GM21367 (cell line): ENCODE results near the gene C17orf114.

Experiments used
- ATAC-seq: cut with Tn5 transposase; IDR thresholded peaks from one replicate; pipeline ENCODE4 v1.9.1; 2021; ENCODE audit not compliant: unreplicated experiment

The C17orf114 gene

DNA sequence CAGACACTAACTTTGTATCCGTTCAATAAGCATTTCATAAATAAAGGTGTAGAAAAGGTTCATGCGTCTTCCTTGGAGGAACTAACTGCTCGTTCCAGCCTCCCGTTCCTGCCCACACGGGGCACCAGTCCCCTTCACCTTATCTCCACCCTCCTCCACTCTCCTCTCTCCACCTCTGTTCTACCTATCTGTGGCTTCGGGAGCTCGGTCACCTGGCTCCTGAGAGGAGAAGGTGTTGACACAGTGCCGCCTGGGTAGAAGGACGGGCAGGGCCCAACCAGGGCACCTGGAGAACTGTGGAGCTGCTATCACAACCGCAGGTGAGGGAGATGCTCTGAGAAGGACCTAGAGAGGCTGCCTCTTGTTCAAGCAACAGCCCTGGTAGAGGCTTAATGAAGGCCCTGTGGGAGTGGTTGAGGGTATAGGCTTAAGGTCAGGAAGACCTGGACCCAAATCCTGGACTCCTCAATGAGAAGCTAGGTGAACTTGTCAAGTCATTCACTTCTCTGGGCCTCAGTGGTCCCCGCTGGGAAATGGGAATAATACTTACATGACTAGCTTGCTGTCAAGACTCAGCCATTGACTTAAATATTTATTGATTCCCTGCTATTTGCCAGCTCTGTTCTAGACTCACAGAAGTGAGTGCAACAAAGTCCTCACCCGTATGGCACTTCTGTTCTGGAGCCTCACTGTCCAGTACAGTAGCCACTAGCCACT, 21.4 kb upstream of the C17orf114 start:
- ATAC-seq = no peak

- no peak for ATAC-seq
Measured at GRCh38 chr17:4822835-4823234, 20.7 kb upstream of the C17orf114 start.

DNA sequence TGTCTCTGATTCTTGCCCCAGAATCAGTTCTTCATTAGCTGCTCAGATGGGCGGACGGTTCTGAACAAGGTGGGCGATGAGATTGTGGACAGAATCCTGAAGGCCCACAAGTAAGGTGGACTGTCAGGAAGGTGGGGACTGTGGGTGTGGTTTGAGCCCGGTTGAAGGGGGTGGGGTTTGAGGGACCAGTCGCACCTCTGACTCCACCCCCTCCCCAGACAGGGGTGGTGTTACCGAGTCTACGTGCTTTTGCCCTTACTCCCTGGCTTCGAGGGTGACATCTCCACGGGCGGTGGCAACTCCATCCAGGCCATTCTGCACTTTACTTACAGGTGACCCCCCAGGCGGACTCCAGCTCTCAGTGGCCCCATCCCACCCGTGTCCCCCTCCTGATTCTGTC, 16.1 kb upstream of the C17orf114 start:
- ATAC-seq = no peak

GRCh38 chr17:4816826-4817225, 14.7 kb upstream of the C17orf114 start:
- ATAC-seq = no peak

GRCh38 chr17:4815043-4815675, 13.0 kb upstream of the C17orf114 start:
- ATAC-seq = no peak

DNA sequence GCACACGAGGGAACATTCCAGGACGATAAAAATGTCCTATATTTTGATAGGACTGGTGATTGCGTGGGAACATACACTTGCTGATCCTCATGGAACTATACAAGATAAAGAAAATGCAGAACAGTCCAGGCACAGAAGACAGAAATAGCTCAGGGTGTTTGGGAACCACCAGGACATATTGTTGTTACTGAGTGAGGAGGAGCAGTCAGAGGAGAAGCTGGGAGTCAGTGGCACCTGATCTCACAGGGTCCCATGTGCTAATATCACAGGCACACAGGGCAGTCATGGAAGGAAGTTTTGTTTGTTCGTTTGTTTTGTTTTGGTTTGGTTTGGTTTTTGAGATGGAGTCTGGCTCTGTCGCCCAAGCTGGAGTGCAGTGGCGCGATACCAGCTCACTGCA, 10.6 kb upstream of the C17orf114 start:
- no peak for ATAC-seq

GRCh38 chr17:4811471-4811870, 9.3 kb upstream of the C17orf114 start:
- ATAC-seq = no peak

DNA sequence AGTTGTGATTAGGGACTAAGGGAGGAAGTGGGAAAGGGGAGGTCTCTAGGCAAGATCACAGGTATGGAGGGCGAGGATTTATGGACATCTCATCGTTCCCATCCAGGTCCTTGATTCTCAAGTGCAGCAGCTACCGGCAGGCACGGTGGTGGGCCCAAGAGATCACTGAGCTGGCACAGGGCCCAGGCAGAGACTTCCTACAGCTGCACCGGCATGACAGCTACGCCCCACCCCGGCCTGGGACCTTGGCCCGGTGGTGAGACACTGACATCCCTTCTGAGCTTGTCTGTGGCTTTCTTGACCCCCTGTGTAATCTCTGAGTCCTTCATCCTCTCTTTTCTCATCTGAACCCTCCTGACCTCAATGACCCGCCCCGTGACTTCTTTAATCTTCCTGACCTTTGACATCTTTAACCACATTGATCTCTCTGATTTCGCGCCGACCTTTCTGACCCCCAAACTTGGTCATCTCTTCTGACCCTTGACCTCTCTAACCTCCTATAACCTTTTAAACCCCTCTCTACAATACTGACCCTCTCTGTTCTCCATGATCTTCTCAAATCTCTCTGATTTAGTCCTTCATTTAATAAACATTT, 8.7 kb upstream of the C17orf114 start:
- no peak for ATAC-seq

DNA sequence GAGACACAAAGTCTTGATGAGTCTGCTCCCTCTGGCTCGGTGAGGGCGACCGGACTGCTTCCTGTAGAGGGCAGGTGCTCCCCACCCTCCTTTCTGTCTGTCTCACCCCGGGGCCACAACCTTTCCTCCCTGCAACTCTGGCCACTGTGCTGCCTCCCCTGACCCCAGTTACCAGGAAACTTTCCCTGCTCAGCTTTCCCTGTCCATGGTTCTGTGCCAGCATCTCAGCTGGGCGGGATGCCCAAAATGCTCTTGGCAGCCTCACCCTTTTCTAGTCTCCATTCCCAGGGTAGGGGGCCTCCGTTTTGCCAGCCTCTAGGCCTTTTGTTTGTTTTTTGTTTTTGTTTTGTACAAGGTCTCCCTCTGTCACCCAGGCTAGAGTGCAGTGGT, 6.2 kb upstream of the C17orf114 start:
- ATAC-seq = no peak

DNA sequence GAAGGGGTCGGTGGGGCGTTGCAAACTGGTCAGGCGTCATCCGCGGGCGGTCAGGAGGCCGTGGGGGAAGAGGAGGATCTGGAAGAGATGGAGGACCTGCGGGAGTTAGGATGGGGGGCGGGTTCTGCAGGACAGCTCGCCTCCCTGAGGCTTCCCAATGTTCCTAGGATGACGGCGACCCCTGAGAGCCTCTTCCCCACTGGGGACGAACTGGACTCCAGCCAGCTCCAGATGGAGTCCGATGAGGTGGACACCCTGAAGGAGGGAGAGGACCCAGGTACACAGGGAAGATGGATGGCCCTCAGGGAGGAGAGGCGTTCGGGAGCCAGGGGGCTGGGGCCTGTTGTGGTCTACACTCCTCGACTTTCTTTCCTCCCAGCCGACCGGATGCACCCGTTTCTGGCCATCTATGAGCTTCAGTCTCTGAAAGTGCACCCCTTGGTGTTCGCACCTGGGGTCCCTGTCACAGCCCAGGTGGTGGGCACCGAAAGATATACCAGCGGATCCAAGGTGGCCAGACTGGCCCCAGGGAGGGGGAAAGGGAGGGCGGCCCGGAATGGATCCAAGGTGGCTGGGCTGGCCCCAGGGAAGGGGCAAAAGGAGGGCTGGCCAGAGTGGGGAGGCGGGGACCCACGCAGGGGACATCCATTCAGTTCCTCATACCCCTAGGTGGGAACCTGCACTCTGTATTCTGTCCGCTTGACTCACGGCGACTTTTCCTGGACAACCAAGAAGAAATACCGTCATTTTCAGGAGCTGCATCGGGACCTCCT, 5.7 kb upstream of the C17orf114 start:
- no peak for ATAC-seq

GRCh38 chr17:4806777-4807604, 4.9 kb upstream of the C17orf114 start, which contains the start of gene PLD2:
TSS of gene PLD2 (plus strand) at chr17:4807152. CDS start at chr17:4807773, 621 bp downstream.
- ATAC-seq = peak; percentile 79

DNA sequence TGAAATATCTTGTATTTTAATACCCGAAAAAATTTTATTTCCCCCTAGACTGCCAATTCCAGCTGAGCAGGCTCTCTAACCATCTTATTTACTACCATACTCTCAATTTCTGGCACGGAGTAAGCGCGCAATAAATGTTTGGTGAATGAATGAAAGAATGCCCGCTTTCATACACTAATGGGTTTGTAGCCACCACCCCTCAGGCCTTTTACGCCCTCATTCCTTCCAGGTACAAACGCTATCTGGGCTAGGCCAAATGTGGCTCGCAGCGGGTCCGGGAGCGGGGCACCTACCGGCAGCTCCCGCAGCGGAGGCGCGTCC, 4.3 kb upstream of the C17orf114 start:
- ATAC-seq = no peak

DNA sequence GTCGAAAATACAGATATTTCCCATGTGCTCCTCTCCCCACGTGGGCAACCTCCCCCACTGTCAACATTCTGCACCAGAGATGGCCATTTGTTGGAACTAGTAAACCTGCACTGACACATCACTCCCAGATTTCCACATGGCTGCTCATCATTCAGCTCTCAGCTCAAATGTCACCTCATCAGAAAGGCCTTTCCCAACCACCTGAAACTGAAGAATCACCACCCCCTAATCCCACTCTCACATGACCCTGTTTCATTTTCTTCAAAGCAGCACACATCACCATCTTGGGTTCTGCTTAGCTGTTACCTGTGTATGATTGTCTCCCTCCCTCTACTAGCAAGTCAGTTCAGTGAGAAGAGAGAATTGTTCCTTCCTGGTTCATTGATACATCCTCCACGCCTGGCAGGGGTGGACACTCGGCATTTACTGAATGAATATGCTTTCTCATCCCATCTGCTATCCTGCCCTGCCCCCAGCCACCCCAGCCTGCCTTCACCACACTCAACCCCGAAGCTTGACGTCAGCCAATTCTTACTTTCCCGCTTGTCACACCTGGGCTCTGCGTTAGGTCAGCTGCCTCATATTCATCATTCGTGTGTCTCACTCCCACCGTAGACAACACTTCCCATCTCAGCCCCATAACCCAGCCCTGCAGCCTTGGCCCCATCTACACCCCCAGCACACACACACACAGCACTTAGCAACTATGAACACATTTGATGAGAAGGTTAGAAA, 1.5 kb downstream of the C17orf114 start:
- ATAC-seq = no peak

DNA sequence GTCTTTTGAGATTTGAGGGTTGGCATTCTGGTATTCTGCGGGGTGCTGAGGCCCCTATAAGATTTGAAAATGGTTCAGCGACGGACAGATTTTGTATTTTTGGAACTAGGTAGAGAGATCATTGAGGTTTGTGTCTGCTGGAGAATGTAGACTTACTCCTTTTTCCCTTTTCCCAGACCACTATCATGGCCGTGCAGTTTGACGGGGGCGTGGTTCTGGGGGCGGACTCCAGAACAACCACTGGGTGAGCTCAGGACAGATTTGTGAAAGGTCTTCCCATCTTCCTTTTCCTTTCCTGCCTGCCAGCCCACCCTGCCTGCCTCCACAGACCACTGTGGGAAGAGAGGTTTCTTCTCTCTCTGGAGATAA, 5.6 kb downstream of the C17orf114 start:
- no peak for ATAC-seq

- ATAC-seq = no peak
Measured at GRCh38 chr17:4795168-4795567, 7.0 kb downstream of the C17orf114 start.

GRCh38 chr17:4790705-4791088, 11.4 kb downstream of the C17orf114 start:
- ATAC-seq = no peak

DNA sequence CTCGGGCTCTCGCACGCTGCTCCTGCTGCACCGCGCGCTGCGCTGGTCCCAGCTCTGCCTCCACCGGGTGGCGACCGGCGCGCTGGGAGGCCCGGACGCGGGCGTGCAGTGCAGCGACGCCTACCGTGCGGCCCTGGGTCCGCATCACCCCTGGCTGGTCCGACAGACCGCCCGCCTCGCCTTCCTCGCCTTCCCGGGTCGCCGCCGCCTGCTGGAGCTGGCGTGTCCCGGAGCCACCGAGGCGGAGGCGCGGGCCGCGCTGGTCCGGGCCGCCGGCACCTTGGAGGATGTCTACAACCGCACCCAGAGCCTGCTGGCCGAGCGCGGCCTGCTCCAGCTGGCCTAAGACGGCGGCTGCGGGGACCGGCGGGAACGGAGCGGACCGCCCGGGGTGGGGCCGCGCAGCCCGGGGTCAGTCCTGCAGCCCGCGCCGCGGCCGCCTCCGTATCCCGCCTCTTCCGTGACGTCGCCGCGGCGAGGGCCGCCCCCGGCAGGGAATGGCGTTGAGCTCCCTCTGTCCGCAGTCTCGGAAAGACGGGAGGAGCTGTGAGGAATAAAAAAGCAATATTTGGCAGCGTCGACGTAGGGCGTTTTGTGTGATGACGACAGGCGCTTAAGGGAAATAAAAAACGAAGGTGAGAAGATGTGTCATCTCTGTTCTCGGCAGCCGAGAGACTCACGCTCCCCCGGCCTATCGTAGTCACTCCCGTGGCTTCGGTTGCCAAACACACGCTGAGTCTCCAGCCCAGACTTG, 12.0 kb downstream of the C17orf114 start:
- peak; percentile 77 for ATAC-seq

- ATAC-seq = no peak
Measured at GRCh38 chr17:4789701-4789950, 12.5 kb downstream of the C17orf114 start.

DNA sequence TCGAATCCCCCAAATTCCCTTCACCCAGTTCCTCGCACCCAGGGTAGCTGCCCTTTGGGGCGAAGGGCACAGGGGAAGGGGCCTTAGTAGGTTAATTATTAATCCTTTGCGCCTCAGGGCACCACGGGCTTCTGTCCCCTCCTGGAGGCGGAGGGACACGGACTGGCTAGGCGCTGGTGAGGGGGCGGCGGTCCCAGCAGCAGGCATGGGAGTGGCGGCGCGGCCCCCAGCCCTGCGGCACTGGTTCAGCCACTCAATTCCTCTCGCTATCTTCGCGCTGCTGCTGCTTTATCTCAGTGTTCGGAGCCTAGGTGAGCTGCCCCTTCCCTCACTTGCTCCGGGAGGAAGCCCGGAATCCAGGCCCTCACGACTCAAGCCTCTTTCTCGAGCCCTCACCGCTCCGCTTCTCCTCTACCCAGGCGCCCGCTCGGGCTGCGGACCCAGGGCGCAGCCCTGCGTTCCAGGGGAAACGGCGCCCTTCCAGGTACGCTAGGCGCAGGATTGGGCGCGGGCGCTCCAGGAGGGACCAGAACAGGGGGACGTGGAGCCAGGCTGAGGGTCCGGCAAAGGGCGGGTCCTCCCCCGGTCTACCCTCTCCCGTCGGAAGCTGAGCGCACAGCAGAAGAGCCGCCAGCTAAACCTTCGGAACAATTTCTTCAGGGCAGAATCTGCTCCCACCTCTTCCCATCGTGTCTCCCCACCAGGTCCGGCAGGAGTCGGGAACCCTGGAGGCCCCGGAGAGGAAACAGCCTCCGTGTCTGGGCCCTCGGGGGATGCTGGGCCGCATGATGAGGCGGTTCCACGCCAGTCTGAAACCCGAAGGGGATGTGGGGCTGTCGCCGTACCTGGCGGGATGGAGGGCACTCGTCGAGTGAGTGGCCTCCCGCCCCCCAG, 13.1 kb downstream of the C17orf114 start, which contains the start of gene GLTPD2:
GLTPD2 (plus strand) TSS at position 158 of the 894 bp plus-strand sequence; CDS start at position 206, 48 bp downstream.
- ATAC-seq = peak; percentile 18
